ENCODE results near the gene PTGER3. TPM values are rescaled to one million over a fixed set of nuclear protein-coding genes. Genes with fewer than 3 reads are reported as not detected.

Gene PTGER3
- total and polyA plus RNA-seq, 2 experiments from 2014 or later = 0.45 to 1.6 TPM

- Mint-ChIP-seq H3K9me3 (no peaks in the 10 kb centered on the region), H3K4me3 (no peak overlapping the region), H3K36me3 (ENCODE audit: low read depth) (no peaks in the 10 kb centered on the region), H3K27me3 (ENCODE audit: insufficient read depth, low read depth, poor library complexity) (peaks cover under 1% of the 10 kb centered on the region), H3K4me1 (no peaks in the 10 kb centered on the region; the same call in 2 of the 3 replicates), H3K27ac (no peak overlapping the region)
- Histone ChIP-seq H3K4me1 (ENCODE audit: insufficient read depth) (no peaks in the 10 kb centered on the region), H3K4me2 (no peak overlapping the region), H3K36me3 (ENCODE audit: insufficient read depth) (no peaks in the 10 kb centered on the region), H3K27me3 (ENCODE audit: insufficient read depth) (no peaks in the 10 kb centered on the region), H3F3A (replicated peaks; ENCODE audit: low read depth) (no peaks in the 10 kb centered on the region), H3K27ac (ENCODE audit: low read depth) (no peak overlapping the region), H3K9me2 (ENCODE audit: insufficient read depth) (no peaks in the 10 kb centered on the region), H4K20me1 (replicated peaks; ENCODE audit: insufficient read depth) (no peaks in the 10 kb centered on the region), H2AFZ (no peak overlapping the region), H3K79me2 (replicated peaks; ENCODE audit: insufficient read depth) (no peaks in the 10 kb centered on the region), H3K4me3 (no peak overlapping the region)
- DNase-seq (ENCODE audit: low spot score) (no peak), ATAC-seq (no peak)
- TF ChIP-seq EZH2phosphoT487 (IDR thresholded peaks at IDR 0.05; ENCODE audit: unreplicated experiment) (no peak), CREB1 (CRISPR knock-in tag; IDR thresholded peaks at IDR 0.05; ENCODE audit: low read depth) (no peak), EZH2 (IDR thresholded peaks at IDR 0.05; ENCODE audit: low read depth, unreplicated experiment) (no peak)
- TF ChIP-seq, protein P1, sequence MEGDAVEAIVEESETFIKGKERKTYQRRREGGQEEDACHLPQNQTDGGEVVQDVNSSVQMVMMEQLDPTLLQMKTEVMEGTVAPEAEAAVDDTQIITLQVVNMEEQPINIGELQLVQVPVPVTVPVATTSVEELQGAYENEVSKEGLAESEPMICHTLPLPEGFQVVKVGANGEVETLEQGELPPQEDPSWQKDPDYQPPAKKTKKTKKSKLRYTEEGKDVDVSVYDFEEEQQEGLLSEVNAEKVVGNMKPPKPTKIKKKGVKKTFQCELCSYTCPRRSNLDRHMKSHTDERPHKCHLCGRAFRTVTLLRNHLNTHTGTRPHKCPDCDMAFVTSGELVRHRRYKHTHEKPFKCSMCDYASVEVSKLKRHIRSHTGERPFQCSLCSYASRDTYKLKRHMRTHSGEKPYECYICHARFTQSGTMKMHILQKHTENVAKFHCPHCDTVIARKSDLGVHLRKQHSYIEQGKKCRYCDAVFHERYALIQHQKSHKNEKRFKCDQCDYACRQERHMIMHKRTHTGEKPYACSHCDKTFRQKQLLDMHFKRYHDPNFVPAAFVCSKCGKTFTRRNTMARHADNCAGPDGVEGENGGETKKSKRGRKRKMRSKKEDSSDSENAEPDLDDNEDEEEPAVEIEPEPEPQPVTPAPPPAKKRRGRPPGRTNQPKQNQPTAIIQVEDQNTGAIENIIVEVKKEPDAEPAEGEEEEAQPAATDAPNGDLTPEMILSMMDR (conservative IDR thresholded peaks at IDR 0.05; ENCODE audit: low read depth in 2 of 2) = no peak
Observed at GRCh38 chr1:71030026-71030425, 17.6 kb downstream of the PTGER3 start.

DNA sequence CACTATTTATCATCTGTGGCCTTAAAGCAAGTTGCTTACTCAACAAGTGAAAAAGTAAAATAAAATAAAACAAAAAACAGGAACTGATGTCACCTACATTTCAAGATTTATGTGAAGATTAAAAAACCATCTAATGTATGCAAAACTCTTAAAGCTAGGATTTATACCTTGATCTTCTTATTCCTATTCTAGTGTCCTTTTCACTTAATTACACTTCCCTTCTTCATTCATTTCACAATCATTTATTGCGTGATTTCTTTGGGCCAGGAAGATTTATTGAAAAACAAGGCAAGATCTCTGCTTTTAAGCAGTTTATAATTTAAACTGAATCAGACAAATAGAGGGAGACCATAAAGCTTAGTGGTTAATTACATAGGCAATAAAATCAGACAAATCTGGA, 18.6 kb downstream of the PTGER3 start:
- no peak overlapping the region for H2AFZ ChIP-seq
- H3K4me2 ChIP-seq = no peak overlapping the region
- Mint-ChIP-seq H3K27ac (no peak overlapping the region), H3K9me3 (no peaks in the 10 kb centered on the region), H3K4me1 (no peaks in the 10 kb centered on the region; the same call in 2 of the 3 replicates), H3K4me3 (no peak overlapping the region), H3K36me3 (ENCODE audit: low read depth) (no peaks in the 10 kb centered on the region), H3K27me3 (ENCODE audit: insufficient read depth, low read depth, poor library complexity) (peaks cover 1% of the 10 kb centered on the region)
- no peaks in the 10 kb centered on the region for H3K79me2 ChIP-seq (replicated peaks; ENCODE audit: insufficient read depth)
- H3K4me3 ChIP-seq = no peak overlapping the region
- no peaks in the 10 kb centered on the region for H3K27me3 ChIP-seq (ENCODE audit: insufficient read depth)
- no peak overlapping the region for H3K27ac ChIP-seq (ENCODE audit: low read depth)
- H3K9me2 ChIP-seq (ENCODE audit: insufficient read depth) = no peaks in the 10 kb centered on the region
- DNase-seq (ENCODE audit: low spot score) (no peak), ATAC-seq (no peak)
- H3F3A ChIP-seq (replicated peaks; ENCODE audit: low read depth) = no peaks in the 10 kb centered on the region
- H3K36me3 ChIP-seq (ENCODE audit: insufficient read depth) = no peaks in the 10 kb centered on the region
- H3K4me1 ChIP-seq (ENCODE audit: insufficient read depth) = no peaks in the 10 kb centered on the region
- no peaks in the 10 kb centered on the region for H4K20me1 ChIP-seq (replicated peaks; ENCODE audit: insufficient read depth)
- TF ChIP-seq EZH2phosphoT487 (IDR thresholded peaks at IDR 0.05; ENCODE audit: unreplicated experiment) (no peak), POLR2AphosphoS5 (IDR thresholded peaks at IDR 0.05; ENCODE audit: low read depth) (no peak), ZNF331 (CRISPR knock-in tag; IDR thresholded peaks at IDR 0.05; ENCODE audit: low read depth) (no peak), ZNF114 (CRISPR knock-in tag; IDR thresholded peaks at IDR 0.05) (no peak), ETS1 (IDR thresholded peaks at IDR 0.05) (no peak), ZNF462 (CRISPR knock-in tag; IDR thresholded peaks at IDR 0.05) (no peak)
- TF ChIP-seq, protein P2, sequence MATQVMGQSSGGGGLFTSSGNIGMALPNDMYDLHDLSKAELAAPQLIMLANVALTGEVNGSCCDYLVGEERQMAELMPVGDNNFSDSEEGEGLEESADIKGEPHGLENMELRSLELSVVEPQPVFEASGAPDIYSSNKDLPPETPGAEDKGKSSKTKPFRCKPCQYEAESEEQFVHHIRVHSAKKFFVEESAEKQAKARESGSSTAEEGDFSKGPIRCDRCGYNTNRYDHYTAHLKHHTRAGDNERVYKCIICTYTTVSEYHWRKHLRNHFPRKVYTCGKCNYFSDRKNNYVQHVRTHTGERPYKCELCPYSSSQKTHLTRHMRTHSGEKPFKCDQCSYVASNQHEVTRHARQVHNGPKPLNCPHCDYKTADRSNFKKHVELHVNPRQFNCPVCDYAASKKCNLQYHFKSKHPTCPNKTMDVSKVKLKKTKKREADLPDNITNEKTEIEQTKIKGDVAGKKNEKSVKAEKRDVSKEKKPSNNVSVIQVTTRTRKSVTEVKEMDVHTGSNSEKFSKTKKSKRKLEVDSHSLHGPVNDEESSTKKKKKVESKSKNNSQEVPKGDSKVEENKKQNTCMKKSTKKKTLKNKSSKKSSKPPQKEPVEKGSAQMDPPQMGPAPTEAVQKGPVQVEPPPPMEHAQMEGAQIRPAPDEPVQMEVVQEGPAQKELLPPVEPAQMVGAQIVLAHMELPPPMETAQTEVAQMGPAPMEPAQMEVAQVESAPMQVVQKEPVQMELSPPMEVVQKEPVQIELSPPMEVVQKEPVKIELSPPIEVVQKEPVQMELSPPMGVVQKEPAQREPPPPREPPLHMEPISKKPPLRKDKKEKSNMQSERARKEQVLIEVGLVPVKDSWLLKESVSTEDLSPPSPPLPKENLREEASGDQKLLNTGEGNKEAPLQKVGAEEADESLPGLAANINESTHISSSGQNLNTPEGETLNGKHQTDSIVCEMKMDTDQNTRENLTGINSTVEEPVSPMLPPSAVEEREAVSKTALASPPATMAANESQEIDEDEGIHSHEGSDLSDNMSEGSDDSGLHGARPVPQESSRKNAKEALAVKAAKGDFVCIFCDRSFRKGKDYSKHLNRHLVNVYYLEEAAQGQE (IDR thresholded peaks at IDR 0.05; ENCODE audit: unreplicated experiment) = no peak

Measured in GM23338 (cell line).